Activated gamma-delta T cell (primary cell): ENCODE results near the gene NT5C3B.
"Not testable (repeated sequence)": the region's sequence is repeated elsewhere in the genome, so short reads cannot be mapped to it uniquely, and the experiment has no call there.

Experiments used
- DNase-seq: peaks from one replicate; lab custom pipeline; 2025; lab: John Stamatoyannopoulos, UW

NT5C3B gene

DNA sequence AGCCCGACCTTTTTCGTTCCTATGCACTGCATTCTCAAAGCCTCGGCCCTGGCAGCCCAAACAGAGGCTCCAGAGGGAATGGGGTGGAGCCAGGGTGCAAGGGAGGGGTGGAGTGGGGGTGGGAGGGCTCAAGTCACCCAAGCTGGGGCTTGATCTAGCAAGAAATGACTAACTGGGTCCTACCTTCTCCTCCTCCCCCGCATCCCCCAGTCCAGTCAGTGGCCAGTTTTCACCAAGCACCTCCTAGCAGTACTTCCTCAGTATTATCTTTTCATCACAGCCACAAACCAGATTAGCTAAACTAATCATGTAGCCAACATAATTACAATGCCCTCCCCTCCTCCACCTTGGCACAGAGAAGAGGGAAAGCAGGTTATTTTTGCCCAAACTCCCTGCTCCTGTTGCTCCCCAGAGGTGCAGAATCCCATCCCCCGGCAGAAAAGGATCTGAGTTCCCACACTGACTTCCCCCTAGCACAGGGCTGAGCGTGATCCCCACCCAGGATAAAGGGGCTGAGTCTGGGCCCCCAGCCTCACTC, 51.8 kb downstream of the NT5C3B start:
- no peak for DNase-seq

DNA sequence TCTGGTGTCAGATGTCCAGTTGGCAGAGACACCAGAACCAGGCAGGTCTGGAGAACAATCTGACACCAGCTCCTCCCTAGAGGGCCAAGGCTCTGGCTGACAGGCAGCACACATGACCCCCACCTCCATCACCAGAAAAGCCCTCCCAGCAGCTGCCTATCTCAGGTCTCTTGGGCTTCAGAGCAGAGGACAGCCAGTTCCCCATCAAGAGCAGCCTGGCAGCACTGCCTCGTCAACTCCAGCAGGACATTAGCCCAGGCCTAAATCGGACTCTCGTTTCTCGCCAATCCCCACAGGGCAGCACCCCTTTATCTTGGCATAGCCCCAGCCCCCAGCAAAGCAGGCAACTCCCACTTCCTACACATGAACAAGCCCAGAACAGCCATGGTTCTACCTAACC, 53.9 kb downstream of the NT5C3B start:
- DNase-seq, result no peak

DNA sequence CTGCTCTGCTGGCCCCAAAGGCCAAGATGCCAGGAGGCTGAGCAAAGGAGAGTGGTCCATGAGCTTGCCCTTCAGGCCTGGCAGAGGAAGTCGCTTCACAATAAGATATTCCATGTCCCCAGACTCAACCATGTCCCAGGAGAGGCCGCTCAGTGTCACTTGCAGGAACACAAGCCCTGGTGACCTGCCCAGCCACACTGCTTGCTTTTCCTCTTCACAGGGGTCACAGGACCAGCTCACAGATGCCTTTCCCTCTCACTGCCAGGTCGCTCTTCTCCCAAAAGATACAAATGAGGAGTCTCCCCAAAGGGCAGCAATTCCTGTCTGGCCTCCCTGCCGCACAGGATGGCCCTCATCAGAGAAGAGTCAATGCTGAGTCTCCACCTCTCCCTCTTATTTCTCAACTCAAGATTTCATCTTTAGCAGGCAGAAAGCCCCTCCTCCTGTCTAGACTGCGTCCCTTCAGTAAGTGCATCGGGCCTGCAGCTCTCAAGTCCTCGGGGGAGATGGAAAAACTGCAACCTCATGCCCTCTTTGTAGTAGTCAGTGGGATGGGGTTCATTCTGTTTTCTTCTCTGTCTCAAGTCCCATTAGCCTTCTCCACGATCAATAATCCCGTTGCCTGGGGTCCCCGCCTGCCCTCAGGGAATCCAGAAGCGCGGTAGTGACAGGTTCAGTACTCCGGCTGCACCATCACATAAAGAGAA, 54.5 kb downstream of the NT5C3B start:
- no peak for DNase-seq

DNA sequence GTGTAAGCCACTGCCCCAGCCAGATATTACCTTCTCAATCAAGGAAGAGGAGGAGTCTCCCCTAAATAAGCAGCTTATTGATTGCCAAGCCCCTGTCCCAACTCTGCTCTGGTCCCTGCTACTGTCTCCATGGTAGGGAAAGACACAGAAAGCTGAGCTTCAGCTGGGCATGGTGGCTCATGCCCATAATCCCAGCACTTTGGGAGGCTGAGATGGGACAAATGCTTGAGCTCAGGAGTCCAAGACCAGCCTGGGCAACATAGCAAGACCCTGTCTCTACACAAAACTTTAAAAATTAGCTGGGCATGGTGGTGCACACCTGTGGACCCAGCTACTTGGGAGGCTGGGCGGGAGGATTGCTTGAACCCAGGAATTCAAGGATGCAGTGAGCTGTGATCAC, 56.1 kb downstream of the NT5C3B start:
- no peak for DNase-seq

DNA sequence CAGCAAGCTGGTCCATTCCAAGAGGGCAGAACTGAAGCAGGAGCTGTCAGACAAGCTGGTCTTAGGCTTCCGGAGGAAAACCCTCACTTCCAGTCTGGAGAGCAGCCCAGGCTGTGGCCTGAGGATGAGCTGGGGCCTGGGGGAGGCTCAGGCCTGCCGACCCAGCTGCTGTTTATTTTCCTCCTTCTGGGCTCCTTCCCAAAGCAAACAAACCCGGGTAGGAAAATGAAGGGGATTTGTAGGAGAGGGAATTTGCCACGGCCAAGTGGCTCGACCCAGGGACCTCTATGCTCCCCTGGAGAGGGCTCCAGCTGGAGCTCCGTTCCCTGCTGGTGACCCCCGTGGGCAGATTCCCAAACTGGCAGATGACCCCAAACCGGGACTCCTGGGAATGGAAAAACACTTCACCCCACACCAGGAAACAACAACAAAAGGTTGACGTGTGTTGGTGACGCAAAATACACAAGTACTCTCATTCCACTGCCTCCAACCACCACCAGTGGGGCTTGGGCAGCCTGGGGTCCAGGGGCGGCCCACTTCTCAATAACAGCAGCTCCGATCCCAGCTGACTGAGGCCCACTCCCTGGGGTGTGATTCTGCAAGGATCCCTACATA, 58.4 kb downstream of the NT5C3B start:
- DNase-seq, result no peak

DNA sequence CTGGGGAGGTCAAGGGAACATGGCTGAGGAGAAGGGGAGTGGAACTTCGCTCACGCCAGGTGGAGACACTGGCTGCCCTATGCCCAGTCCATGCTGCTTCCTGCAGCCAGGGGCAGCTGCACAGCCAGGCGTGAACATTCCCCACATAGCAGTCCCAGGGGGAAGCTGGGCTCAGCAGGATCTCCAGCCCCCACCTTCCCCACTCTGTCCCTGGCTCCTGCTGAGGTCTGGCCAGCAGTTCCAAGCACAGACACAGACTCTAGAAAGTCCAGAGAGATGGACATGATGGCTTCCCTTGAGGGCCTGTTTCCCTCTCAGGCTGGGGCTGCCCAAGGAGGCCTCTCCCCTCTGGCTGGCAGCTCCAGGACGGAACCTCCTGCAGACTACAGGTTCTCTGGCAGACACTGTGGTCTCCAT, 58.9 kb downstream of the NT5C3B start:
- DNase-seq, result no peak

DNA sequence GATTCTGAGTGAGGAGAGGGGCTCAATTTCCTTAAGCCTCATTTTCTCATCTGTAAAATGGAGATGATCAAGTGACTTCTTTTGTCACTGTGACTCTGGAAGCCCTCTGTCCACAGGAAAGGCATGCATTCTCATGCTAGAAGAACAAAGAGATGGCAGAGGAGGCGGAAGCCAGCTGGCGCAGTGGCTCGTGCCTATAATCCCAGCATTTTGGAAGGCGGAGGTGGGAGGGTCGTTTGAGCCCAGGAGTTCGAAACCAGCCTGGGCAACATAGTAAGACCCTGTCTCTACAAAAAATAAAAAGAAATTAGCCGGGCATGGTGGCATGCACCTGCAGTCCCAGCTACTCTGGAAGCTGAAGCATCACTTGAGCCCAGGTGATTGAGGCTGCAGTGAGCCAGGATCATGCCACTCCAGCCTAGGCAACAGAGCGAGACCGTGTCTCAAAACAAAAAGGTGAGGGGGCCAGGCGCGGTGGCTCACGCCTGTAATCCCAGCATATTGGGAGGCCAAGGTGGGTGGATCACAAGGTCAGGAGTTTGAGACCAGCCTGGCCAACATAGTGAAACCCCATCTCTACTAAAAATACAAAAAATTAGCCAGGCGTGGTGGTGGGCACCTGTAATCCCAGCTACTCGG, 59.7 kb downstream of the NT5C3B start:
- not testable (repeated sequence) for DNase-seq

DNA sequence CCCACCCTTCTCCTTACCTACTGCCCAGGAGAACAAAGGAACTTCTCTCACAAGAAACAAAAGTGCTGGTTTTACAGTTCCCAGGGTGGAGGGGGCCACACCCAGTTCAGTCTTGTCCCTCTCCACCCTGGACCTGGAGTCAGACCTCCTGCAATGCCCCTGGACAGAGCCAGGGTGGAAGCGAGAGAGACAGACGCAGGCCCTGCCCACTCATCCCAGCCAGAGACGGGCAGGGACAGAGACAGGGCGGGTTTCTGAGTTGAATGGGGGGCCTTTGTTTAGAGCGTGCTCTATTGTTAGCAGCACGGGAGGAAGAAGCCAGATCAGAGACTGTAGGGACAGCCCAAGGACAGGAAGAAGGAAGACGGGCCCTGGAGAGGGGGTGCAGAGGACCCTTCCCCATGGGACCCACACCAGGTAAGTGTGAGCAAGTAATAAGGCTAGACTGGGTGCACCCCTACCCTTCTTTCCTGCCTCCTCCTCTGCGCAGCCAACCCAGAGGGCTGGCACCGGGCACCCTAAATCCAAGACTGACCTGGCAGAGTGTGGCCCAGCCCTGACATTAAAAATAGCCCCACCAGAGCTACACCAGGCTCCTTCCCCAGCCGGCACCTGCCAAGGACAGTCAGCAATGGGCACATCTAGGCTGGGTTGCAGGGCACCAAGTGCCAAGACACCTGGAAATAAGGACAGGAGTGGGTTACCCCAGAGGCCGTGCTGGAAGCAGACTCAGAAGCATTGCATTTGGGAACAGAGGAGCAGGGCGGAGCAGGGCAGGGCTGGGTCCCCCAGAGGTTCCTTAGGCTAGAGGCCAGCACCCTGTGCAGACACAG, 60.4 kb downstream of the NT5C3B start:
- no peak for DNase-seq
